Brain microvascular endothelial cell (primary cell): ENCODE results near the gene TAGLN2.
A peak's percentile ranks its signal among the peaks of the same experiment; 100 is the strongest.

Experiments
- DNase-seq: peaks from one replicate; pipeline ENCODE4 v3.0.0-alpha.2; 2020
- H3K27ac ChIP-seq: fragments of 250-450 bp; sonication (Bioruptor Pico); 2 replicates; pipeline ENCODE4 v1.5.1; 2020; ENCODE audit warnings: mild to moderate bottlenecking, moderate library complexity
- H3K27me3 ChIP-seq: fragments of 250-450 bp; sonication (Bioruptor Pico); replicated peaks from 2 replicates; pipeline ENCODE4 v1.5.1; 2020; ENCODE audit warnings: mild to moderate bottlenecking
- H3K36me3 ChIP-seq: fragments of 250-450 bp; sonication (Bioruptor Pico); replicated peaks from 2 replicates; pipeline ENCODE4 v1.5.1; 2020; ENCODE audit warnings: mild to moderate bottlenecking
- H3K4me3 ChIP-seq: 2 replicates; pipeline ENCODE4 v1.5.1; 2011; ENCODE audit warnings: low read depth, mild to moderate bottlenecking, control low read depth, low read length, moderate library complexity
- in situ Hi-C: cut with HindIII; loops from 2 replicates; pipeline ENCODE4 v1.10.0; 2017; ENCODE audit warnings: low sequenced_read_pairs, low pct_ligation_motif_present
- TF ChIP-seq, protein P1 (sequence below): IDR thresholded peaks from 2 replicates; pipeline ENCODE4 v1.5.1; 2011; ENCODE audit warnings: low read depth, mild to moderate bottlenecking, moderate library complexity, low read length, control low read depth, inconsistent platforms; ENCODE audit errors: missing control alignments

The TAGLN2 gene

GRCh38 chr1:159890390-159890789, 34.9 kb downstream of the TAGLN2 start:
- TF ChIP-seq, protein P1, sequence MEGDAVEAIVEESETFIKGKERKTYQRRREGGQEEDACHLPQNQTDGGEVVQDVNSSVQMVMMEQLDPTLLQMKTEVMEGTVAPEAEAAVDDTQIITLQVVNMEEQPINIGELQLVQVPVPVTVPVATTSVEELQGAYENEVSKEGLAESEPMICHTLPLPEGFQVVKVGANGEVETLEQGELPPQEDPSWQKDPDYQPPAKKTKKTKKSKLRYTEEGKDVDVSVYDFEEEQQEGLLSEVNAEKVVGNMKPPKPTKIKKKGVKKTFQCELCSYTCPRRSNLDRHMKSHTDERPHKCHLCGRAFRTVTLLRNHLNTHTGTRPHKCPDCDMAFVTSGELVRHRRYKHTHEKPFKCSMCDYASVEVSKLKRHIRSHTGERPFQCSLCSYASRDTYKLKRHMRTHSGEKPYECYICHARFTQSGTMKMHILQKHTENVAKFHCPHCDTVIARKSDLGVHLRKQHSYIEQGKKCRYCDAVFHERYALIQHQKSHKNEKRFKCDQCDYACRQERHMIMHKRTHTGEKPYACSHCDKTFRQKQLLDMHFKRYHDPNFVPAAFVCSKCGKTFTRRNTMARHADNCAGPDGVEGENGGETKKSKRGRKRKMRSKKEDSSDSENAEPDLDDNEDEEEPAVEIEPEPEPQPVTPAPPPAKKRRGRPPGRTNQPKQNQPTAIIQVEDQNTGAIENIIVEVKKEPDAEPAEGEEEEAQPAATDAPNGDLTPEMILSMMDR = no peak
- Histone ChIP-seq H3K27ac (peak overlapping the region; percentile 31), H3K27me3 (no peaks in the 10 kb centered on the region), H3K36me3 (no peaks in the 10 kb centered on the region), H3K4me3 (no peak overlapping the region)
- in situ Hi-C loops = loop anchor here (5.0 kb wide), 1 partner anchor 93 kb away; no protein-coding TSS in a partner anchor
- DNase-seq = no peak

DNA sequence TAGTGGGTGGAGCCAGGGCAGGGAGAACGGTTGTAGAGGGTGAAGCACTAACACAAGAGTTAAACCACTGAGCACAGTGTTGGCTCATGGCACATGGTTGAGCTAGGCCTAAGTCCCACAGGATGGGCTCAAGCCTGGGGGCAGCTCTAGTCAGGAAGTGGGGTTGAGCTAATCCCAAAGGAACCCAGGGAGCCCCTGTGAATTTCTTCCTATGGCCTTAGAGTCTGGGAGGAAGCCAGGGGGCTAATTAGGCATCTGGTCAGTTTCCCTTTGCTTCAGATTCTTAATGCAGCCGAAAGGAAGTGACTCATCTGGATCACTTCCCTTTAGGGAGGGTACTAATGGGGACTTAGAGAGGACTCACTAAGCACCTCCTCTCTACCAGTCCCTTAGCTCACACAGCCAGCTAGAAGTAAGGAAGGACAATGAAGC, 35.5 kb downstream of the TAGLN2 start:
- Histone ChIP-seq H3K27ac (peak overlapping the region; percentile 31), H3K36me3 (no peaks in the 10 kb centered on the region), H3K27me3 (no peaks in the 10 kb centered on the region), H3K4me3 (no peak overlapping the region)
- TF ChIP-seq, protein P1 = peak; percentile 12
- DNase-seq = peak; percentile 67
- in situ Hi-C loops = loop anchor here (5.0 kb wide), 1 partner anchor 93 kb away; no protein-coding TSS in a partner anchor

GRCh38 chr1:159889202-159889601, 36.1 kb downstream of the TAGLN2 start:
- Histone ChIP-seq H3K27ac (no peak overlapping the region), H3K27me3 (no peaks in the 10 kb centered on the region), H3K4me3 (no peak overlapping the region), H3K36me3 (no peaks in the 10 kb centered on the region)
- TF ChIP-seq, protein P1 = no peak
- no peak for DNase-seq
- in situ Hi-C loops = no loop called here

- H3K4me3 ChIP-seq = no peak overlapping the region
- TF ChIP-seq, protein P1 = no peak
- no peak overlapping the region for H3K27ac ChIP-seq
- DNase-seq = no peak
- H3K36me3 ChIP-seq = no peaks in the 10 kb centered on the region
- in situ Hi-C loops = no loop called here
- no peaks in the 10 kb centered on the region for H3K27me3 ChIP-seq
Observed at GRCh38 chr1:159884296-159884695, 41.0 kb downstream of the TAGLN2 start.

DNA sequence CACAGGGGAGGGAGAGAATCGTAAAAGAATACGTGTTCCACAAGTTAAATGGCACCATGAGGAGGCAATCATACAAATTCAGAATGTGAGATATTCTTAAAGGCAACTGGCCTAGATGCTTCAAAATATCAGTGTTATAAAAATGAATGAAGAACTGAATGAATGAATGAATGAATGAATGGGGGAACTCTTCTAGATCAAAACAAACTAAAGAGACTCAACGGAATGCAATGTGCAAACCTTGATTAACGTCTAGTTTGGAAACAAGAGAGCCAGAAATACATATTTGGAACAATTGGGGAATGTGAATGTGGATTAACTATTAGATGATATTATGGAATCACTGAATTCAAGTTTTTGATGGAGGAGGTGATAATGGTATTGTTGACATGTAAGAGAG, 42.2 kb downstream of the TAGLN2 start:
- Histone ChIP-seq H3K27me3 (no peaks in the 10 kb centered on the region), H3K4me3 (no peak overlapping the region), H3K27ac (no peak overlapping the region), H3K36me3 (no peaks in the 10 kb centered on the region)
- TF ChIP-seq, protein P1 = no peak
- DNase-seq = no peak
- in situ Hi-C loops = no loop called here

DNA sequence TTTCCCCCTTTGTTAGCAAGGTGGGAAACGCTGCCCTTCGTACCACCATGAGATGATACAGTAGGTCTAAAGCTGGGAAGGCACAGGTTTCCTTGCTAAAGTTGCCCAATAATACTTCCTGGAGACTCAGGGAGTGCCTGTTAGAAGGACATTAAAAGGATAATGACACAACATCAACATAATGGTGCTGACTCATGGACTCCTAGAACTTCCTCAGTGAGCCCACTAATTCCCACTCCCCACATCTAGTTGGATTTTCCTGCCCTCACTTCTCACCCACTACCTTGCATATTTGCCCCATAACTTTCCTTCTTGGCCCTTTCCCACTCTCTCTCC, 42.8 kb downstream of the TAGLN2 start:
- Histone ChIP-seq H3K36me3 (no peaks in the 10 kb centered on the region), H3K27me3 (no peaks in the 10 kb centered on the region), H3K27ac (peak overlapping the region; percentile 50), H3K4me3 (no peak overlapping the region)
- TF ChIP-seq, protein P1 = no peak
- no peak for DNase-seq
- in situ Hi-C loops = no loop called here
